ENCODE data around the gene SLC47A1.

SLC47A1 gene

GRCh38 chr17:19614900-19615299 lies 81.2 kb downstream of the SLC47A1 start:
- no peak for DNase-seq

GRCh38 chr17:19618015-19618414 lies 84.4 kb downstream of the SLC47A1 start:
- DNase-seq: no peak

GRCh38 chr17:19619705-19620325 lies 86.2 kb downstream of the SLC47A1 start:
- DNase-seq: no peak

- DNase-seq: no peak
Measured at GRCh38 chr17:19621697-19622096, 88.0 kb downstream of the SLC47A1 start.

GRCh38 chr17:19626079-19626478 lies 92.4 kb downstream of the SLC47A1 start:
- DNase-seq: no peak
